ENCODE data around the gene IL1A. TPM values are rescaled to one million over a fixed set of nuclear protein-coding genes. Genes with fewer than 3 reads are reported as not detected.

IL1A gene
- total and polyA plus RNA-seq, 2 donors from 2014 or later = 0.13 TPM; not detected in 1

- H3K27me3 ChIP-seq (ENCODE audit: control insufficient read depth, insufficient read depth, low read length) = no peaks in the 10 kb centered on the region
- no peak overlapping the region for H3K9ac ChIP-seq (ENCODE audit: low read length in 3 of 3)
- FAIRE-seq (no peak), DNase-seq (no peak)
- H3K4me1 ChIP-seq (ENCODE audit: control insufficient read depth in 2 of 3, insufficient read depth in 2 of 3, low read depth in 1 of 3, low read length in 3 of 3) = no peaks in the 10 kb centered on the region
- no peaks in the 10 kb centered on the region for H3K9me3 ChIP-seq (ENCODE audit: control insufficient read depth in 2 of 3, insufficient read depth in 1 of 3, low read length in 3 of 3)
- H3K27ac ChIP-seq (ENCODE audit: low read depth in 2 of 2, low read length in 2 of 2) = no peak overlapping the region
- no peaks in the 10 kb centered on the region for H3K36me3 ChIP-seq (ENCODE audit: control insufficient read depth in 2 of 3, insufficient read depth in 3 of 3, low read length in 3 of 3)
- intact Hi-C loops (cut with DNase I) = no loop called here
- no peak overlapping the region for H3K4me3 ChIP-seq (ENCODE audit: low read length in 3 of 3)
- no peak for TF ChIP-seq CTCF (IDR thresholded peaks at IDR 0.05; ENCODE audit: borderline replicate concordance, extremely low read depth, insufficient read depth)
These were observed 9.2 kb upstream of the IL1A start for GRCh38 chr2:112793449-112793978.

- Histone ChIP-seq H3K36me3 (ENCODE audit: control insufficient read depth in 2 of 3, insufficient read depth in 3 of 3, low read length in 3 of 3) (no peaks in the 10 kb centered on the region), H3K4me3 (ENCODE audit: low read length in 3 of 3) (no peak overlapping the region), H3K27ac (ENCODE audit: low read depth in 2 of 2, low read length in 2 of 2) (no peak overlapping the region), H3K9ac (ENCODE audit: low read length in 3 of 3) (no peak overlapping the region), H3K9me3 (ENCODE audit: control insufficient read depth in 2 of 3, insufficient read depth in 1 of 3, low read length in 3 of 3) (no peaks in the 10 kb centered on the region), H3K27me3 (ENCODE audit: control insufficient read depth, insufficient read depth, low read length) (no peaks in the 10 kb centered on the region), H3K4me1 (ENCODE audit: control insufficient read depth in 2 of 3, insufficient read depth in 2 of 3, low read depth in 1 of 3, low read length in 3 of 3) (no peaks in the 10 kb centered on the region)
- DNase-seq = no peak
- intact Hi-C loops (cut with DNase I) = no loop called here
- FAIRE-seq = no peak
- no peak for TF ChIP-seq CTCF (IDR thresholded peaks at IDR 0.05; ENCODE audit: borderline replicate concordance, extremely low read depth, insufficient read depth)
These were observed 8.1 kb upstream of the IL1A start for GRCh38 chr2:112792419-112792818.

- no peaks in the 10 kb centered on the region for H3K36me3 ChIP-seq (ENCODE audit: control insufficient read depth in 2 of 3, insufficient read depth in 3 of 3, low read length in 3 of 3)
- H3K27ac ChIP-seq (ENCODE audit: low read depth in 2 of 2, low read length in 2 of 2) = no peak overlapping the region
- no peak overlapping the region for H3K4me3 ChIP-seq (ENCODE audit: low read length in 3 of 3)
- H3K9me3 ChIP-seq (ENCODE audit: control insufficient read depth in 2 of 3, insufficient read depth in 1 of 3, low read length in 3 of 3) = no peaks in the 10 kb centered on the region
- FAIRE-seq (no peak), DNase-seq (no peak)
- H3K9ac ChIP-seq (ENCODE audit: low read length in 3 of 3) = no peak overlapping the region
- H3K27me3 ChIP-seq (ENCODE audit: control insufficient read depth, insufficient read depth, low read length) = no peaks in the 10 kb centered on the region
- no peak for TF ChIP-seq CTCF (IDR thresholded peaks at IDR 0.05; ENCODE audit: borderline replicate concordance, extremely low read depth, insufficient read depth)
- no peaks in the 10 kb centered on the region for H3K4me1 ChIP-seq (ENCODE audit: control insufficient read depth in 2 of 3, insufficient read depth in 2 of 3, low read depth in 1 of 3, low read length in 3 of 3)
- intact Hi-C loops (cut with DNase I) = no loop called here
These were observed 7.5 kb upstream of the IL1A start for GRCh38 chr2:112791693-112792230.

GRCh38 chr2:112791019-112791418 is 6.7 kb upstream of the IL1A start:
- H3K27ac ChIP-seq (ENCODE audit: low read depth in 2 of 2, low read length in 2 of 2) = no peak overlapping the region
- DNase-seq = no peak
- H3K4me1 ChIP-seq (ENCODE audit: control insufficient read depth in 2 of 3, insufficient read depth in 2 of 3, low read depth in 1 of 3, low read length in 3 of 3) = no peaks in the 10 kb centered on the region

More at GRCh38 chr2:112791019-112791418, 6.7 kb upstream of the IL1A start:
- H3K9me3 ChIP-seq (ENCODE audit: control insufficient read depth in 2 of 3, insufficient read depth in 1 of 3, low read length in 3 of 3) = no peaks in the 10 kb centered on the region
- no peaks in the 10 kb centered on the region for H3K27me3 ChIP-seq (ENCODE audit: control insufficient read depth, insufficient read depth, low read length)
- no peak for TF ChIP-seq CTCF (IDR thresholded peaks at IDR 0.05; ENCODE audit: borderline replicate concordance, extremely low read depth, insufficient read depth)
- H3K9ac ChIP-seq (ENCODE audit: low read length in 3 of 3) = no peak overlapping the region
- H3K4me3 ChIP-seq (ENCODE audit: low read length in 3 of 3) = no peak overlapping the region
- FAIRE-seq = no peak
- intact Hi-C loops (cut with DNase I) = no loop called here
- no peaks in the 10 kb centered on the region for H3K36me3 ChIP-seq (ENCODE audit: control insufficient read depth in 2 of 3, insufficient read depth in 3 of 3, low read length in 3 of 3)

Data from kidney (tissue), 14 donors.